IPS-11a (cell line): ENCODE measurements around the gene SMARCD2.
"Not testable (repeated sequence)": the region's sequence is repeated elsewhere in the genome, so short reads cannot be mapped to it uniquely, and the experiment has no call there.

Experiments
- H3K4me3 ChIP-seq: one replicate; pipeline ENCODE4 v1.5.1; 2013; ENCODE audit warnings: low read depth, low read length, control low read depth

SMARCD2 gene

DNA sequence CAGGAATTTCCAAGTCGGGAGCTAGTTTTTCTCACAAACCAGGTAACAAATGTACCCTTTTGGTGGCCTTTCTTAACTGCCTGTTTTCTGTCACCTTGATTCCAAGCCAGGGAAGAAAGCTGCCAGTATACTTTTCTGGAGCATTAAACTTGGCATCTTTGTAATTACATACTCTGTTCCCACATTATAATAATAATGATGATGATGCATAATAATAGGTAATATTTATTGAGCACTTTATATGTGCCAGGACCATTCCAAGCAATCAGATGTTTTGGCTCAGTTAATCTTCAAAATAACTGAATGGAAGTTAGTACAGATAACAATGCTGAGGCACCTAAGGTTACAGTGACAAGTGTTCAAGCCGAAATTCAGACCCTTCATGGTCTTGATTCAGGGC is 26.4 kb downstream of the SMARCD2 start:
- H3K4me3 ChIP-seq = no peak overlapping the region

- no peak overlapping the region for H3K4me3 ChIP-seq
Observed at GRCh38 chr17:63809970-63810369, 32.5 kb downstream of the SMARCD2 start.

- H3K4me3 ChIP-seq = no peak overlapping the region
Observed at GRCh38 chr17:63805591-63805990, 36.9 kb downstream of the SMARCD2 start.

- H3K4me3 ChIP-seq = no peak overlapping the region
Observed at GRCh38 chr17:63804328-63804727, 38.2 kb downstream of the SMARCD2 start.

- H3K4me3 ChIP-seq = no peak overlapping the region
Observed at GRCh38 chr17:63800783-63801182, 41.7 kb downstream of the SMARCD2 start.

DNA sequence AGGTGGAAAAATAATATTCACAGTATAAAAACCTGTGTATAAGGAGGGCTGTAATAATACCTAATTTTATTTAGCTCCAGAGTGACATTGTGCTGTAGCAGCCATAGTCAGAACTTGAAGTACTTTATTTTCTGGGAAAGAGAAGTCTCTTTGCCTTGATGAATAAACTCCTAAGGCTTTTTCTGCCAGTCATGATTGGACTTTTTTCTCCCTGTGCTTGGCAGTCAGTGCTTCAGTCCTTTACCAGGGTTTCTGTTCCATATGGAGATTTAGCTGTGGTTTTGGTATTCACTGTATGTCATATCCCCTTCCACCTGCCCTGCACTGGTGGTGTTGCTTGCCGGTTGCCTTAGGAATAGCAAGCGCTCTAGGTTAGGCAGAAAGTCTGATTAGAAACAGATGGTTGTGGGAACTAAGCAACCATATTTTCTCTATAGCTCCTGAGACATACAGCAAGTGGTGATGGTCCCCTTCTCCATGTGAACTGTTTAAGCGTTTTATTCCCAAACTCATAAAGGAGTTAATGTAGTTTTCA is 43.8 kb downstream of the SMARCD2 start:
- no peak overlapping the region for H3K4me3 ChIP-seq

DNA sequence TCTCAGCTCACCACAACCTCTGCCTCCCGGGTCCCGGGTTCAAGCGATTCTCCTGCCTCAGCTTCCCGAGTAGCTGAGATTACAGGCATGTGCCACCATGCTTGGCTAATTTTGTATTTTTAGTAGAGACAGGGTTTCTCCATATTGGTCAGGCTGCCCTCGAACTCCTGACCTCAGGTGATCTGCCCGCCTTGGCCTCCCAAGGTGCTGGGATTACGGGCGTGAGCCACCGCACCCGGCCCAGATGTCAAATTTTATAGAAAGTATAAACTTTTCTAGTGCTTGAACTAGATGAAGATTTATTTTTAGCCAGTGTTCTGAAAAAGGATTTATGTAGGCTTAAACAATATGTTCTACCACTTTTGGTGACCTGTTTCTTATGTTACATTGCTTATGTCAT is 46.1 kb downstream of the SMARCD2 start:
- H3K4me3 ChIP-seq = not testable (repeated sequence)

- H3K4me3 ChIP-seq = no peak overlapping the region
Observed at GRCh38 chr17:63792055-63792729, 50.3 kb downstream of the SMARCD2 start.

GRCh38 chr17:63790057-63790456 is 52.4 kb downstream of the SMARCD2 start:
- H3K4me3 ChIP-seq = no peak overlapping the region

DNA sequence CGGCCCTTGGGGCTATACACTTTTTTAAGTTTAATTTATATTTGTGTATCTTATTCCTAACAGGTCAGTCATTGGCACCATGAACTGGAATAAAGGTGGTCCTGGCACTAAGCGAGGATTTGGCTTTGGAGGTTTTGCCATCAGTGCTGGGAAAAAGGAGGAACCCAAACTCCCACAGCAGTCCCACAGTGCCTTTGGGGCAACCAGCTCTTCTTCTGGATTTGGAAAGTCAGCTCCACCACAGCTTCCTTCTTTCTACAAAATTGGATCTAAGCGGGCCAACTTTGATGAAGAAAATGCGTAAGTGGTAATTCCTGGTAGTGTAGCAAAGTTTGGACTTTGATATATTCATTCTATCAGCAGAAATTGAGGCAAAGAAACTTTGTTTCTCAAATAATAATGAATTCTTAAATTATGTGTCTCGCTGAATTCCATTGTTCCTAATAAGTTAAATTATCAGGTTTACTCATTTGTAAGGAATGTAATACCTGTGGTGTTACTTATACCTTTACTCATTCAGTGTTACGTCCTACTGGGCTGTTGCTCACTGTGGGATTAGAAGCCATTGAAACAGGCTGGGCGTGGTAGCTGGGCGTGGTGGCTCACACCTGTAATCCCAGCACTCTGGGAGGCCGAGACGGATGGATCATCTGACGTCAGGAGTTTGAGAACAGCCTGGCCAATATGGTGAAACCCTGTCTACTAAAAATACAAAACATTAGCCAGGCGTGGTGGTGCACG is 55.3 kb downstream of the SMARCD2 start:
- H3K4me3 ChIP-seq = no peak overlapping the region

DNA sequence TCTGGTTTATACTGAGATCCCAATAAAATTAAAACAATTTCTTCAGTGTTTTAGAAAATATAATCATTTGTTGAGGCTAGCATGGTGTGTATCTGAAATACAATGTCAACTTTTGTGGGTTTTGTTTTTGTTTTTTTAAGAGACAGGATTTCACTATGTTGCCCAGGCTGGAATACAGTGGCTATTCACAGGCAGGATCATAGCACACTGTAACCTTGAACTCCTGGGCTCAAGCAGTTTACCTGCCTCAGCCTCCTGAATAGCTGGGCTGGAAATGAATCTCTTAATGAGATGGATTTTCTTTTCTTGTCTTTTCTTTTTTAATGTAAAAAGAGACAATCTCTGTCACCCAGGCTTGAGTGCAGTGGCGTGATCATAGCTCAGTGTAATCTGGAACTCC is 56.4 kb downstream of the SMARCD2 start:
- no peak overlapping the region for H3K4me3 ChIP-seq

DNA sequence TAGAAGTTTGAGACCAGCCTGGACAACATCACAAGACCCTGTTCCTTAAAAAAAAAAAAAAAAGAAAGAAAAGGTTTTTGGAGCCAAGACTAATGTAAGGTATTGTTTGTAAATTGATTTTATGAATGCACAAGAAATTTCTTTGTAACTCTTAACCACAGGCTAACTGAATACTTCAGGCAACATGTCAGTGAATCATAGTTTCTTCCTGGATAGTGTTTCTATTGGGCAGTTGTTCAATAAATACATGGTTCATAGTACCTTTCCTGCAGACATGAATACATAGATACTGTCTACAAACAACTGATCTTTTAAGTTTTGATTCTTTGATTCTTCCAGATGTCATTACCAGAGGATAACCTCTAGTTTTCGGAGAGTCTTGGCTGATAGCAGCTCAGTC is 56.9 kb downstream of the SMARCD2 start:
- H3K4me3 ChIP-seq = no peak overlapping the region

- no peak overlapping the region for H3K4me3 ChIP-seq
Observed at GRCh38 chr17:63783522-63783921, 59.0 kb downstream of the SMARCD2 start.
